HG03039 (cell line): ENCODE measurements around the gene DTNA.
"Not testable (repeated sequence)": the region's sequence is repeated elsewhere in the genome, so short reads cannot be mapped to it uniquely, and the experiment has no call there.

Experiments
- ATAC-seq: cut with Tn5 transposase; IDR thresholded peaks from one replicate; pipeline ENCODE4 v1.9.1; 2021; ENCODE audit warnings: mild to moderate bottlenecking, moderate library complexity; ENCODE audit not compliant: unreplicated experiment

DTNA gene

GRCh38 chr18:34709750-34710441, at the start of gene DTNA:
DTNA (plus strand) TSS chr18:34710298; CDS start chr18:34755977, 45,679 bp downstream.
- no peak for ATAC-seq

GRCh38 chr18:34660572-34660971, 49.5 kb upstream of the DTNA start:
- no peak for ATAC-seq

- ATAC-seq: no peak
Measured at GRCh38 chr18:34661464-34662087, 48.5 kb upstream of the DTNA start.

- no peak for ATAC-seq
Measured at GRCh38 chr18:34676816-34677574, 33.1 kb upstream of the DTNA start.

GRCh38 chr18:34689750-34690149, 20.3 kb upstream of the DTNA start:
- not testable (repeated sequence) for ATAC-seq

GRCh38 chr18:34691614-34692013, 18.5 kb upstream of the DTNA start:
- no peak for ATAC-seq

GRCh38 chr18:34694591-34695165, 15.4 kb upstream of the DTNA start:
- ATAC-seq: no peak

GRCh38 chr18:34695310-34695709, 14.8 kb upstream of the DTNA start:
- ATAC-seq: no peak

GRCh38 chr18:34696671-34697070, 13.4 kb upstream of the DTNA start:
- no peak for ATAC-seq

- ATAC-seq: no peak
Measured at GRCh38 chr18:34697233-34697632, 12.9 kb upstream of the DTNA start.

GRCh38 chr18:34697891-34698290, 12.2 kb upstream of the DTNA start:
- ATAC-seq: no peak

- ATAC-seq: no peak
Measured at GRCh38 chr18:34701911-34702310, 8.2 kb upstream of the DTNA start.

- ATAC-seq: no peak
Measured at GRCh38 chr18:34702814-34703213, 7.3 kb upstream of the DTNA start.

- ATAC-seq: no peak
Measured at GRCh38 chr18:34704074-34704473, 6.0 kb upstream of the DTNA start.

GRCh38 chr18:34704823-34705222, 5.3 kb upstream of the DTNA start:
- no peak for ATAC-seq

GRCh38 chr18:34707670-34708069, 2.4 kb upstream of the DTNA start:
- ATAC-seq: no peak

GRCh38 chr18:34709104-34709503, 994 bp upstream of the DTNA start:
- no peak for ATAC-seq

GRCh38 chr18:34710458-34710914, 388 bp downstream of the DTNA start:
- no peak for ATAC-seq

GRCh38 chr18:34710934-34711333, 836 bp downstream of the DTNA start:
- no peak for ATAC-seq

GRCh38 chr18:34716111-34716510, 6.0 kb downstream of the DTNA start:
- not testable (repeated sequence) for ATAC-seq

- ATAC-seq: no peak
Measured at GRCh38 chr18:34718610-34719009, 8.5 kb downstream of the DTNA start.
